Transverse colon (tissue), 4 donors: ENCODE data around the gene DHX40. TPM values are rescaled to one million over a fixed set of nuclear protein-coding genes. Genes with fewer than 3 reads are reported as not detected.

Source experiments
- DNase-seq: peaks from one replicate; pipeline ENCODE4 v3.0.0-alpha.2; 2019
- H3K27ac ChIP-seq, 4 donors: fragments of 200-600 bp; sonication (generic); 2 replicates each; pipeline ENCODE4 v1.5.1; 2016 to 2018; ENCODE audit warnings: inconsistent platforms in 4 of 4
- H3K27me3 ChIP-seq: fragments of 200-600 bp; sonication (generic); 2 replicates; pipeline ENCODE4 v1.5.1; 2017; ENCODE audit warnings: inconsistent platforms
- H3K36me3 ChIP-seq, 4 donors: fragments of 200-600 bp; sonication (generic); 2 replicates each; pipeline ENCODE4 v1.5.1; 2017 to 2019; ENCODE audit warnings: inconsistent platforms in 4 of 4
- H3K4me1 ChIP-seq, 4 donors: fragments of 200-600 bp; sonication (generic); 2 replicates each; pipeline ENCODE4 v1.5.1; 2017 to 2020; ENCODE audit warnings: inconsistent platforms in 4 of 4
- H3K4me3 ChIP-seq, 4 donors: fragments of 200-600 bp; sonication (generic); 1 replicate in 1 of 4; 2 replicates in 3 of 4; pipeline versions ENCODE4 v1.5.1 to v1.6.1; 2017 to 2019; ENCODE audit warnings: inconsistent platforms in 4 of 4
- H3K9me3 ChIP-seq, 2 donors: fragments of 200-600 bp; sonication (generic); 2 replicates each; pipeline ENCODE4 v1.5.1; 2017 to 2019; ENCODE audit warnings: inconsistent platforms in 2 of 2
- CTCF ChIP-seq, 5 experiments: fragments of 200-600 bp in 3 of 5; fragments of 450-650 bp in 2 of 5; sonication (generic) in 3 of 5; IDR thresholded peaks; 1 replicate in 2 of 5; 2 replicates in 3 of 5; pipeline ENCODE4 v1.5.1; 2016 to 2017; ENCODE audit warnings: antibody characterized with exemption in 5 of 5, inconsistent platforms in 3 of 5, mild to moderate bottlenecking in 2 of 5, moderate library complexity in 1 of 5
- EP300 ChIP-seq: sonication (generic); formaldehyde crosslinking; IDR thresholded peaks from one replicate; pipeline ENCODE4 v1.6.1; 2017; ENCODE audit warnings: antibody characterized with exemption, low read depth
- POLR2A ChIP-seq: fragments of 450-650 bp; IDR thresholded peaks from one replicate; pipeline ENCODE4 v1.6.1; 2016; ENCODE audit warnings: antibody characterized with exemption, mild to moderate bottlenecking, moderate library complexity
- POLR2AphosphoS5 ChIP-seq, 3 donors: sonication (generic); formaldehyde crosslinking; IDR thresholded peaks; one replicate each; pipeline ENCODE4 v1.6.1; 2016; ENCODE audit warnings: antibody characterized with exemption in 3 of 3
- WGBS, 2 donors: methylation state at CpG; one replicate each; pipeline ENCODE4 v1.1.5; 2018; ENCODE audit warnings: low coverage in 1 of 2; 5-methylcytosine and 5-hydroxymethylcytosine counted together
- in situ Hi-C, 4 donors: fragments of 200-750 bp; cut with MboI; loops; one replicate each; pipeline versions ENCODE4 v1.15.0 to v1.15.1; 2017; ENCODE audit warnings: low sequenced_read_pairs in 3 of 4, low pct_ligation_motif_present in 1 of 4, low pct_unique_long_range_greater_than_20kb in 1 of 4
- intact Hi-C: fragments of 100-400 bp; cut with DNase I; formaldehyde crosslinking; loops from one replicate; pipeline ENCODE4 v1.15.1; 2023; ENCODE audit warnings: low total_unique reads
- total RNA-seq, 4 donors: library from RNA; depleted of rRNA; stranded (reverse); fragments of >200 nt; gene quantifications; one replicate each; pipeline ENCODE4 v1.1.0, GENCODE V29; 2016

DHX40 gene
- total RNA-seq, 4 donors from 2014 or later, result 6.0 to 30.2 (median 15.2) TPM

DNA sequence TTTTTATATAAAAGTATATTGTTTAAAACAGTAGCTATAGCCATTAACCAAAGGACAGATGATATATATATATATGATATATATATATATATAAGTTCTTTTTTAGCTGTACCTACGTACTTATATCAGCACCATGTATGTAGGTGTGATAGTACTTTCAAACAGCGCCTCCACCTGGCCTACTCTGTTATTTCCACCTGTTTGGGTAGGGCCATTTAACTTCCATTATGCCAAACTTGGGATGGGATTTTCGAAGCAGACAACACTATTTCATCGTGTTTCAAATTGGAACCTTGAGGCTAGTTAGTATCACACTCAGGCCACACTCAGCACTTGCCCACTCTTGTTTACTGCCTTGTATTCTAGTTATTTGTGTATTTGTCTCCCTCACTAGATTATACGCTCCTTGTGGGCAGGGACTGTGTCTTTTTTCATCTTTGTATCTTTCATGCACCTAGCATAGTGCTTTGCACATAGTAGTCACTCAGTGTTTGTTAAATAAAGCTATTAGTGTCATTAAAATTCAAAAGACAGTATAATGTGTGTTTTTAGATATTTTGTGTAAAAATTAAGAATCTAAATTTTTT, 42.5 kb downstream of the DHX40 start:
- Histone ChIP-seq H3K36me3 (peaks cover 0 to 22% (median 10%) of the 10 kb centered on the region in 4 donors), H3K4me3 (no peak overlapping the region), H3K9me3 (no peaks in the 10 kb centered on the region), H3K27ac (no peak overlapping the region), H3K4me1 (no peaks in the 10 kb centered on the region), H3K27me3 (no peaks in the 10 kb centered on the region)
- 87 to 90% methylated on average over 3 to 5 of the region's 5 CpGs for WGBS, 2 donors
- TF ChIP-seq EP300, result no peak
- TF ChIP-seq CTCF (IDR thresholded peaks at IDR 0.05), result peak in 1 of 5 experiments; percentile 20
- no peak for TF ChIP-seq POLR2A
- TF ChIP-seq POLR2AphosphoS5 (IDR thresholded peaks at IDR 0.05), result no peak
- intact Hi-C loops, result no loop called here
- DNase-seq, result no peak
- in situ Hi-C loops, result no loop called here

GRCh38 chr17:59611503-59611902, 46.1 kb downstream of the DHX40 start:
- Histone ChIP-seq H3K4me3 (no peak overlapping the region), H3K36me3 (peaks cover 0 to 9% (median 0%) of the 10 kb centered on the region in 4 donors), H3K27me3 (no peaks in the 10 kb centered on the region), H3K9me3 (no peaks in the 10 kb centered on the region), H3K27ac (no peak overlapping the region), H3K4me1 (peaks cover 0 to under 1% (median 0%) of the 10 kb centered on the region in 4 donors)
- in situ Hi-C loops, result no loop called here
- no peak for TF ChIP-seq POLR2A
- no peak for TF ChIP-seq POLR2AphosphoS5 (IDR thresholded peaks at IDR 0.05)
- no peak for TF ChIP-seq EP300
- no peak for TF ChIP-seq CTCF (IDR thresholded peaks at IDR 0.05)
- no peak for DNase-seq
- intact Hi-C loops, result no loop called here

DNA sequence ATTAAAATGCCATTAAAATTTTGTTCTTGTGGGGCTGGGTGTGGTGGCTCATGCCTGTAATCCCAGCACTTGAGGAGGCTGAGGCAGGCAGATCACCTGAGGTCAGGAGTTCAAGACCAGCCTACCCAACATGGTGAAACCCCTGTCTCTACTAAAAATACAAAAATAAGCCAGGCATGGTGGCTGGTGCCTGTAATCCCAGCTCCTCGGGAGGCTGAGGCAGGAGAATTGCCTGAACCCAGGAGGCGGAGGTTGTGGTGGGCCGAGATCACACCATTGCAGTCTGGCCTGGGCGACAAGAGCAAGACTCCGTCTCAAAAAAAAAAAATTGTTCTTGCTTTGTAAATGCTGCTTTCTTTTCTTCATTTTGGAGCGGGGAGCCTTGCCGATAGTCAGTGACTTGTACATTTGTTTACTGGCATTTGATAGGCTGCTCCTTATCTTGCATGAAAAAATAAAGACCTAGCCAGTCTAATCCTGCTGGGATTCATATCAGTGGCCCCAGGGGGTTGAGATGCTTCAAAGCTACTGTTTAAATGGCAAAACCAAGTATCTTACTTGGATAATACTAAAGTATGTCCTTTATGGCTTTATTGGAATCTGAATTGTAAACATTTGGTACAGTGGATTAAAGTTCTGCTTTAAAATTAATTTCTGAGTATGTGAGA, 51.0 kb downstream of the DHX40 start:
- TF ChIP-seq POLR2AphosphoS5 (IDR thresholded peaks at IDR 0.05) (no peak), POLR2A (no peak), EP300 (no peak), CTCF (IDR thresholded peaks at IDR 0.05) (no peak)
- in situ Hi-C loops, result no loop called here
- H3K4me3 ChIP-seq, result no peak overlapping the region
- H3K27me3 ChIP-seq, result no peaks in the 10 kb centered on the region
- DNase-seq, result no peak
- no peaks in the 10 kb centered on the region for H3K36me3 ChIP-seq
- 93 to 95% methylated on average over 4 to 7 of the region's 7 CpGs for WGBS, 2 donors
- intact Hi-C loops, result no loop called here
- no peak overlapping the region for H3K27ac ChIP-seq
- H3K4me1 ChIP-seq, result peaks cover under 1 to 22% (median 13%) of the 10 kb centered on the region in 4 donors
- H3K9me3 ChIP-seq, result no peaks in the 10 kb centered on the region

GRCh38 chr17:59617156-59617732, 51.8 kb downstream of the DHX40 start:
- TF ChIP-seq POLR2AphosphoS5 (IDR thresholded peaks at IDR 0.05) (no peak), CTCF (IDR thresholded peaks at IDR 0.05) (no peak), EP300 (no peak), POLR2A (no peak)
- Histone ChIP-seq H3K4me3 (no peak overlapping the region), H3K9me3 (no peaks in the 10 kb centered on the region), H3K36me3 (no peaks in the 10 kb centered on the region), H3K4me1 (peaks cover 9 to 31% (median 20%) of the 10 kb centered on the region in 4 donors), H3K27me3 (no peaks in the 10 kb centered on the region), H3K27ac (peak overlapping the region; percentile 97 to 99 (median 98))
- DNase-seq, result no peak
- WGBS, 2 donors, result 29 to 64% methylated on average over 1 of the region's 1 CpG
- in situ Hi-C loops (no loop called here), intact Hi-C loops (no loop called here)
